ENCODE results near the gene PCDHGB2.
"Not testable (repeated sequence)": the region's sequence is repeated elsewhere in the genome, so short reads cannot be mapped to it uniquely, and the experiment has no call there.

PCDHGB2 gene

GRCh38 chr5:141363952-141364660, 4.3 kb downstream of the PCDHGB2 start, which contains the start of gene PCDHGA5:
TSS of gene PCDHGA5 (plus strand) at chr5:141364162. CDS start at chr5:141364331, 169 bp downstream.
- ATAC-seq (ENCODE audit: low read depth) (no peak), DNase-seq (ENCODE audit: low spot score in 2 of 2) (no peak)
- H3K4me3 Mint-ChIP-seq: no peak within 1 kb of the TSS
- peaks cover 11% of the 10 kb centered on the region for H3K9me3 Mint-ChIP-seq
- H3K27ac Mint-ChIP-seq: no peak within 1 kb of the TSS
- peaks cover 5% of the 10 kb centered on the region for H3K36me3 Mint-ChIP-seq
- peaks cover 2% of the 10 kb centered on the region for H3K4me1 Mint-ChIP-seq
- H3K27me3 Mint-ChIP-seq: peaks cover 15% of the 10 kb centered on the region

GRCh38 chr5:141366016-141366896, 6.5 kb downstream of the PCDHGB2 start:
- Mint-ChIP-seq H3K27me3 (peaks cover 16% of the 10 kb centered on the region), H3K27ac (no peak overlapping the region), H3K36me3 (peaks cover 6% of the 10 kb centered on the region), H3K4me1 (peaks cover 5% of the 10 kb centered on the region), H3K9me3 (peaks cover 12% of the 10 kb centered on the region), H3K4me3 (no peak overlapping the region)
- DNase-seq (ENCODE audit: low spot score in 2 of 2) (no peak), ATAC-seq (ENCODE audit: low read depth) (no peak)

- DNase-seq (ENCODE audit: low spot score in 2 of 2): peak in 1 of 2 donors; percentile 20
- Mint-ChIP-seq H3K4me3 (peak within 1 kb of the TSS; percentile 95), H3K27me3 (peaks cover 15% of the 10 kb centered on the region), H3K4me1 (peaks cover 2% of the 10 kb centered on the region), H3K36me3 (peaks cover 3% of the 10 kb centered on the region), H3K9me3 (peaks cover 8% of the 10 kb centered on the region), H3K27ac (peak within 1 kb of the TSS; percentile 41)
- peak; percentile 93 for ATAC-seq (ENCODE audit: low read depth)
These were observed 10.4 kb downstream of the PCDHGB2 start, which contains the start of gene PCDHGB3 for GRCh38 chr5:141369994-141370848. TSS of gene PCDHGB3 (plus strand) at chr5:141370242. CDS start at chr5:141370395, 153 bp downstream.

GRCh38 chr5:141371572-141372475, 12.0 kb downstream of the PCDHGB2 start:
- Mint-ChIP-seq H3K27me3 (peaks cover 10% of the 10 kb centered on the region), H3K4me1 (peaks cover 2% of the 10 kb centered on the region), H3K9me3 (peaks cover 8% of the 10 kb centered on the region), H3K36me3 (peaks cover 3% of the 10 kb centered on the region), H3K4me3 (no peak overlapping the region), H3K27ac (no peak overlapping the region)
- DNase-seq (ENCODE audit: low spot score in 2 of 2) (no peak), ATAC-seq (ENCODE audit: low read depth) (no peak)

- Mint-ChIP-seq H3K27me3 (peaks cover 9% of the 10 kb centered on the region), H3K4me3 (peak within 1 kb of the TSS; percentile 24), H3K4me1 (peaks cover 2% of the 10 kb centered on the region), H3K9me3 (peaks cover 10% of the 10 kb centered on the region), H3K27ac (no peak within 1 kb of the TSS), H3K36me3 (peaks cover 5% of the 10 kb centered on the region)
- DNase-seq (ENCODE audit: low spot score in 2 of 2): no peak
- ATAC-seq (ENCODE audit: low read depth): no peak
These were observed 14.0 kb downstream of the PCDHGB2 start, which contains the start of gene PCDHGA6 for GRCh38 chr5:141373673-141374317. TSS of gene PCDHGA6 (plus strand) at chr5:141373891. CDS start at chr5:141374084, 193 bp downstream.

GRCh38 chr5:141374627-141375026, 14.8 kb downstream of the PCDHGB2 start:
- Mint-ChIP-seq H3K4me1 (peaks cover 2% of the 10 kb centered on the region), H3K27me3 (peaks cover 11% of the 10 kb centered on the region), H3K4me3 (no peak overlapping the region), H3K9me3 (peaks cover 10% of the 10 kb centered on the region), H3K27ac (no peak overlapping the region), H3K36me3 (peaks cover 6% of the 10 kb centered on the region)
- ATAC-seq (ENCODE audit: low read depth): no peak
- no peak for DNase-seq (ENCODE audit: low spot score in 2 of 2)

GRCh38 chr5:141375444-141376155, 15.8 kb downstream of the PCDHGB2 start:
- H3K27ac Mint-ChIP-seq; H3K4me1 Mint-ChIP-seq; H3K9me3 Mint-ChIP-seq; DNase-seq (ENCODE audit: low spot score in 2 of 2); H3K36me3 Mint-ChIP-seq; H3K4me3 Mint-ChIP-seq; ATAC-seq (ENCODE audit: low read depth): not testable (repeated sequence)
- H3K27me3 Mint-ChIP-seq: peaks cover 11% of the 10 kb centered on the region

GRCh38 chr5:141382469-141383294, 22.9 kb downstream of the PCDHGB2 start, which contains the start of gene PCDHGA7:
TSS of gene PCDHGA7 (plus strand) at chr5:141382742. CDS start at chr5:141382900, 158 bp downstream.
- H3K4me1 Mint-ChIP-seq: no peaks in the 10 kb centered on the region
- H3K27ac Mint-ChIP-seq: no peak within 1 kb of the TSS
- peaks cover 7% of the 10 kb centered on the region for H3K9me3 Mint-ChIP-seq
- peak within 1 kb of the TSS; percentile 78 for H3K4me3 Mint-ChIP-seq
- DNase-seq (ENCODE audit: low spot score in 2 of 2) (peak in 1 of 2 donors; percentile 9), ATAC-seq (ENCODE audit: low read depth) (no peak)
- H3K36me3 Mint-ChIP-seq: peaks cover 3% of the 10 kb centered on the region
- peaks cover 21% of the 10 kb centered on the region for H3K27me3 Mint-ChIP-seq

GRCh38 chr5:141383345-141383744, 23.6 kb downstream of the PCDHGB2 start:
- DNase-seq (ENCODE audit: low spot score in 2 of 2) (no peak), ATAC-seq (ENCODE audit: low read depth) (no peak)
- H3K27me3 Mint-ChIP-seq: peaks cover 21% of the 10 kb centered on the region
- peaks cover 7% of the 10 kb centered on the region for H3K9me3 Mint-ChIP-seq
- H3K36me3 Mint-ChIP-seq: peaks cover 3% of the 10 kb centered on the region
- H3K4me1 Mint-ChIP-seq: no peaks in the 10 kb centered on the region
- H3K27ac Mint-ChIP-seq: no peak overlapping the region
- no peak overlapping the region for H3K4me3 Mint-ChIP-seq

- no peak overlapping the region for H3K27ac Mint-ChIP-seq
- no peaks in the 10 kb centered on the region for H3K4me1 Mint-ChIP-seq
- peaks cover 6% of the 10 kb centered on the region for H3K9me3 Mint-ChIP-seq
- peaks cover 21% of the 10 kb centered on the region for H3K27me3 Mint-ChIP-seq
- no peak for DNase-seq (ENCODE audit: low spot score in 2 of 2)
- no peak for ATAC-seq (ENCODE audit: low read depth)
- H3K36me3 Mint-ChIP-seq: no peaks in the 10 kb centered on the region
- no peak overlapping the region for H3K4me3 Mint-ChIP-seq
These were observed 24.9 kb downstream of the PCDHGB2 start for GRCh38 chr5:141384471-141385267.
